Loucy (cell line): ENCODE results near the gene ADM.

Experiments
- EZH2phosphoT487 ChIP-seq: fragments of 200-600 bp; IDR thresholded peaks from 2 replicates; pipeline ENCODE4 v1.6.1; 2018; ENCODE audit warnings: antibody characterized with exemption, mild to moderate bottlenecking, moderate library complexity, borderline replicate concordance
- TF ChIP-seq, protein P1 (sequence below): fragments of 200-600 bp; sonication (generic); conservative IDR thresholded peaks from 2 replicates; pipeline ENCODE4 v1.5.1; 2014; ENCODE audit warnings: mild to moderate bottlenecking, antibody characterized with exemption, low read length

DNA sequence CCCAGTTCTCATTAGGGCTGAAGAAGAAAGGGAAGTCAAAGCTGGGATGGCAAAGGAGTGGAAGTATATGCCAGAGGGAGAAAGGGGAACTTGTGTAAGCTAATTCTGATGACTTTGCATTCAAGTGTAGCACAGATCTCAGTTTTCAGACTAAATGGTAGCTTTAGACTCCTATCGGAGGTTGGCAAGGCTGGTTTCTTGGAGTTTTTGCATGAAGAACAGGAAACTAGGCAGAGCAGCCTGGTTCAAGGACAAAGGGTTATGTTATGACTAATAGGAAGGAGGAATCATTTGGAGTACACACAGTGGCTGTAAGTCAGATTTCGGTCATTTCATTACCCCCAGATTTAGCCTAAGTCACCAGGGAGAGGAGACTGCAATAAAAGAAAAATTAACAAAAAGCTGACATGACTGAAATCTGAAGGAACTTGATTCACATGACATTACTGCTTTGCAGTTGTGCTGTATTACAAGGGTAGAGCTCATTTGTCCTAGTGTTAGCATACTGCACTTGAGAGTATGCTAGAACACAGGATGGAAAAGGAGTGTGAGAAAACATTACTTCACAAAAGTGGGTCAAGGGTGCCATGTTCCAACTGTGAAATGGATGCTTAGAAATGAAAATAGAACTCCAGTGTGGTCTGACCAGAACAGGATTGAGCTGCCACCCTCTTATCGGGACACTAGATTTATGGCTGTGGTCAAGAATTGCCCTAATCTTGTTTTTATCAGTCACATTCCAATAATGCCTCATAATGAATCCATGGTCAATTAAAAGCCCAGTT, 23.6 kb downstream of the ADM start:
- TF ChIP-seq, protein P1, sequence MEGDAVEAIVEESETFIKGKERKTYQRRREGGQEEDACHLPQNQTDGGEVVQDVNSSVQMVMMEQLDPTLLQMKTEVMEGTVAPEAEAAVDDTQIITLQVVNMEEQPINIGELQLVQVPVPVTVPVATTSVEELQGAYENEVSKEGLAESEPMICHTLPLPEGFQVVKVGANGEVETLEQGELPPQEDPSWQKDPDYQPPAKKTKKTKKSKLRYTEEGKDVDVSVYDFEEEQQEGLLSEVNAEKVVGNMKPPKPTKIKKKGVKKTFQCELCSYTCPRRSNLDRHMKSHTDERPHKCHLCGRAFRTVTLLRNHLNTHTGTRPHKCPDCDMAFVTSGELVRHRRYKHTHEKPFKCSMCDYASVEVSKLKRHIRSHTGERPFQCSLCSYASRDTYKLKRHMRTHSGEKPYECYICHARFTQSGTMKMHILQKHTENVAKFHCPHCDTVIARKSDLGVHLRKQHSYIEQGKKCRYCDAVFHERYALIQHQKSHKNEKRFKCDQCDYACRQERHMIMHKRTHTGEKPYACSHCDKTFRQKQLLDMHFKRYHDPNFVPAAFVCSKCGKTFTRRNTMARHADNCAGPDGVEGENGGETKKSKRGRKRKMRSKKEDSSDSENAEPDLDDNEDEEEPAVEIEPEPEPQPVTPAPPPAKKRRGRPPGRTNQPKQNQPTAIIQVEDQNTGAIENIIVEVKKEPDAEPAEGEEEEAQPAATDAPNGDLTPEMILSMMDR, result no peak
- no peak for TF ChIP-seq EZH2phosphoT487
